HFFc6 (cell line): Measurements from ENCODE around the gene GNG10. TPM values are rescaled to one million over a fixed set of nuclear protein-coding genes. Genes with fewer than 3 reads are reported as not detected.

Experiments
- total RNA-seq, 6 experiments: library from RNA; stranded (reverse); fragmentation: NEBNext Ultra II Directional; extraction: Animal tissue kit (Norgen Biotek cat#: 25700); gene quantifications; 2 replicates in 1 of 6; 3 replicates in 5 of 6; pipeline ENCODE4 v1.2.3, GENCODE V29; 2021

The GNG10 gene
- total RNA-seq, 6 experiments from 2014 or later: 60.5 to 72.7 (median 66.0) TPM

Other genes starting within 250 kb of the GNG10 start
- gene ECPAS, start 177.2 kb upstream of the GNG10 start, total RNA-seq: 10 to 100 TPM; 69.8 to 87.7 (median 77.6) TPM
- under 1 TPM; 0.33 to 0.94 (median 0.84) TPM for gene ZNF483, start 136.4 kb upstream of the GNG10 start, total RNA-seq
- 10 to 100 TPM; 50.3 to 86.6 (median 82.4) TPM for gene PTGR1, start 62.0 kb upstream of the GNG10 start, total RNA-seq
- 10 to 100 TPM in 4 of 6 experiments, 1 to 10 TPM in 2; 9.6 to 11.5 (median 10.3) TPM for gene DNAJC25, start 30.3 kb upstream of the GNG10 start, total RNA-seq
- gene SHOC1, start 133.3 kb downstream of the GNG10 start, total RNA-seq: not detected
- 10 to 100 TPM; 45.5 to 82.3 (median 70.4) TPM for gene UGCG, start 235.2 kb downstream of the GNG10 start, total RNA-seq